Measurements from ENCODE around the gene RRAS.

The RRAS gene

GRCh38 chr19:49681830-49682229 lies 41.9 kb upstream of the RRAS start:
- Histone ChIP-seq H3K27ac (ENCODE audit: low read length) (peak overlapping the region; percentile 79), H3K9me3 (ENCODE audit: insufficient read depth, low read length) (no peaks in the 10 kb centered on the region), H3K36me3 (replicated peaks; ENCODE audit: low read depth, low read length) (peaks cover 58% of the 10 kb centered on the region), H3K79me2 (ENCODE audit: low read length) (peaks cover 87% of the 10 kb centered on the region), H3K4me2 (ENCODE audit: low read length) (peak overlapping the region; percentile 58), H3K9ac (ENCODE audit: low read length) (peak overlapping the region; percentile 30; the same call in 1 of the 2 replicates), H2AFZ (ENCODE audit: low read depth, low read length) (no peak overlapping the region), H4K20me1 (ENCODE audit: insufficient read depth, low read length) (peaks cover 74% of the 10 kb centered on the region), H3K4me1 (ENCODE audit: low read length) (peaks cover 40% of the 10 kb centered on the region), H3K4me3 (ENCODE audit: low read length) (peak overlapping the region; percentile 36), H3K27me3 (ENCODE audit: low read depth, low read length) (no peaks in the 10 kb centered on the region)
- TF ChIP-seq CTCF (IDR thresholded peaks at IDR 0.05; ENCODE audit: low read depth, low read length) (no peak), EZH2phosphoT487 (IDR thresholded peaks at IDR 0.05; ENCODE audit: low read depth) (no peak)

GRCh38 chr19:49680421-49681351 lies 40.7 kb upstream of the RRAS start:
- peak overlapping the region; percentile 97 for H3K9ac ChIP-seq (ENCODE audit: low read length)
- peak overlapping the region; percentile 88 for H3K4me3 ChIP-seq (ENCODE audit: low read length)
- peaks cover 83% of the 10 kb centered on the region for H3K79me2 ChIP-seq (ENCODE audit: low read length)
- H3K9me3 ChIP-seq (ENCODE audit: insufficient read depth, low read length): no peaks in the 10 kb centered on the region
- no peak overlapping the region for H2AFZ ChIP-seq (ENCODE audit: low read depth, low read length)
- TF ChIP-seq CTCF (IDR thresholded peaks at IDR 0.05; ENCODE audit: low read depth, low read length) (peak; percentile 97), EZH2phosphoT487 (IDR thresholded peaks at IDR 0.05; ENCODE audit: low read depth) (no peak)
- H3K4me1 ChIP-seq (ENCODE audit: low read length): peaks cover 40% of the 10 kb centered on the region
- H3K27me3 ChIP-seq (ENCODE audit: low read depth, low read length): no peaks in the 10 kb centered on the region
- peaks cover 65% of the 10 kb centered on the region for H4K20me1 ChIP-seq (ENCODE audit: insufficient read depth, low read length)
- peak overlapping the region; percentile 98 for H3K4me2 ChIP-seq (ENCODE audit: low read length)
- peak overlapping the region; percentile 93 for H3K27ac ChIP-seq (ENCODE audit: low read length)
- peaks cover 49% of the 10 kb centered on the region for H3K36me3 ChIP-seq (replicated peaks; ENCODE audit: low read depth, low read length)

- peak overlapping the region; percentile 88 for H3K4me3 ChIP-seq (ENCODE audit: low read length)
- TF ChIP-seq EZH2phosphoT487 (IDR thresholded peaks at IDR 0.05; ENCODE audit: low read depth) (no peak), CTCF (IDR thresholded peaks at IDR 0.05; ENCODE audit: low read depth, low read length) (no peak)
- no peaks in the 10 kb centered on the region for H3K27me3 ChIP-seq (ENCODE audit: low read depth, low read length)
- peaks cover 76% of the 10 kb centered on the region for H3K79me2 ChIP-seq (ENCODE audit: low read length)
- peak overlapping the region; percentile 98 for H3K4me2 ChIP-seq (ENCODE audit: low read length)
- peaks cover 41% of the 10 kb centered on the region for H3K36me3 ChIP-seq (replicated peaks; ENCODE audit: low read depth, low read length)
- peaks cover 42% of the 10 kb centered on the region for H3K4me1 ChIP-seq (ENCODE audit: low read length)
- peak overlapping the region; percentile 97 for H3K9ac ChIP-seq (ENCODE audit: low read length)
- H4K20me1 ChIP-seq (ENCODE audit: insufficient read depth, low read length): peaks cover 57% of the 10 kb centered on the region
- H2AFZ ChIP-seq (ENCODE audit: low read depth, low read length): no peak overlapping the region
- H3K27ac ChIP-seq (ENCODE audit: low read length): peak overlapping the region; percentile 93
- H3K9me3 ChIP-seq (ENCODE audit: insufficient read depth, low read length): no peaks in the 10 kb centered on the region
These were observed 39.9 kb upstream of the RRAS start for GRCh38 chr19:49679771-49680413.
